ENCODE measurements around the gene MORN3. TPM values are rescaled to one million over a fixed set of nuclear protein-coding genes. Genes with fewer than 3 reads are reported as not detected.

MORN3 gene
- polyA plus RNA-seq, 1 donor from 2014 or later: 3.4 TPM

DNA sequence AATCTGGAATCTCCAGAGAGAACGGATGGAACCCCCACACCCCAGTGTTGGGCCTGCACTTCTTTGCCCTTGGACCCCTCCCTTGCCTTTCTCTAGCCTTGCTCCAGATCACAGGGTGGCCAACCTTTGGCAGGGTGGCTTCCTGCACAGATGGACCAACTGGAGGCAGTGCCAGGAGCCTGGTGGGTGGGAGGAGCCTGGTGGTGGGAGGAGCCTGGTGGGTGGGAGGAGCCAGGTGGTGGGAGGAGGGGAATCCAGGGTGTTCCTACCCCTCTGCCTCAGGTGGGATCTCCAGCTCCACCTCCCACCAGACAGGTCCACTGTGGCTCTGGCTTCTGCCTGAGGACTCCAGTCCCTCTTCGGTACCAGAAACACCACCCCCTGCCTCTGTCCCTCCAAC is 58.1 kb downstream of the MORN3 start:
- Histone ChIP-seq H2AFZ (ENCODE audit: low read depth, low read length) (no peak overlapping the region), H3K27me3 (ENCODE audit: insufficient read depth, low read depth, low read length) (no peaks in the 10 kb centered on the region), H3K4me3 (ENCODE audit: low read length) (no peak overlapping the region), H3K27ac (ENCODE audit: low read length) (no peak overlapping the region), H3F3A (ENCODE audit: insufficient read depth, low read length, poor library complexity, severe bottlenecking) (peaks cover 5% of the 10 kb centered on the region), H3K9ac (ENCODE audit: low read length) (no peak overlapping the region), H3K79me2 (replicated peaks; ENCODE audit: insufficient read depth, low read length) (no peaks in the 10 kb centered on the region), H3K4me2 (ENCODE audit: low read length) (no peak overlapping the region), H3K36me3 (ENCODE audit: insufficient read depth, low read length) (no peaks in the 10 kb centered on the region), H4K20me1 (ENCODE audit: insufficient read depth) (no peaks in the 10 kb centered on the region), H3K9me3 (ENCODE audit: low read length) (no peaks in the 10 kb centered on the region), H3K9me2 (ENCODE audit: insufficient read depth, low read length) (no peaks in the 10 kb centered on the region)
- TF ChIP-seq TAF1 (IDR thresholded peaks at IDR 0.05; ENCODE audit: low read depth): no peak
- TF ChIP-seq, protein P1, sequence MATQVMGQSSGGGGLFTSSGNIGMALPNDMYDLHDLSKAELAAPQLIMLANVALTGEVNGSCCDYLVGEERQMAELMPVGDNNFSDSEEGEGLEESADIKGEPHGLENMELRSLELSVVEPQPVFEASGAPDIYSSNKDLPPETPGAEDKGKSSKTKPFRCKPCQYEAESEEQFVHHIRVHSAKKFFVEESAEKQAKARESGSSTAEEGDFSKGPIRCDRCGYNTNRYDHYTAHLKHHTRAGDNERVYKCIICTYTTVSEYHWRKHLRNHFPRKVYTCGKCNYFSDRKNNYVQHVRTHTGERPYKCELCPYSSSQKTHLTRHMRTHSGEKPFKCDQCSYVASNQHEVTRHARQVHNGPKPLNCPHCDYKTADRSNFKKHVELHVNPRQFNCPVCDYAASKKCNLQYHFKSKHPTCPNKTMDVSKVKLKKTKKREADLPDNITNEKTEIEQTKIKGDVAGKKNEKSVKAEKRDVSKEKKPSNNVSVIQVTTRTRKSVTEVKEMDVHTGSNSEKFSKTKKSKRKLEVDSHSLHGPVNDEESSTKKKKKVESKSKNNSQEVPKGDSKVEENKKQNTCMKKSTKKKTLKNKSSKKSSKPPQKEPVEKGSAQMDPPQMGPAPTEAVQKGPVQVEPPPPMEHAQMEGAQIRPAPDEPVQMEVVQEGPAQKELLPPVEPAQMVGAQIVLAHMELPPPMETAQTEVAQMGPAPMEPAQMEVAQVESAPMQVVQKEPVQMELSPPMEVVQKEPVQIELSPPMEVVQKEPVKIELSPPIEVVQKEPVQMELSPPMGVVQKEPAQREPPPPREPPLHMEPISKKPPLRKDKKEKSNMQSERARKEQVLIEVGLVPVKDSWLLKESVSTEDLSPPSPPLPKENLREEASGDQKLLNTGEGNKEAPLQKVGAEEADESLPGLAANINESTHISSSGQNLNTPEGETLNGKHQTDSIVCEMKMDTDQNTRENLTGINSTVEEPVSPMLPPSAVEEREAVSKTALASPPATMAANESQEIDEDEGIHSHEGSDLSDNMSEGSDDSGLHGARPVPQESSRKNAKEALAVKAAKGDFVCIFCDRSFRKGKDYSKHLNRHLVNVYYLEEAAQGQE (IDR thresholded peaks at IDR 0.05; ENCODE audit: borderline replicate concordance): no peak
- no peak for TF ChIP-seq EZH2 (IDR thresholded peaks at IDR 0.05; ENCODE audit: borderline replicate concordance, insufficient read depth, low read length, poor library complexity, severe bottlenecking)
- no peak for TF ChIP-seq POLR2AphosphoS5 (IDR thresholded peaks at IDR 0.05)
- no peak for TF ChIP-seq SMC3 (conservative IDR thresholded peaks at IDR 0.05; ENCODE audit: poor library complexity)
- TF ChIP-seq, protein P2, sequence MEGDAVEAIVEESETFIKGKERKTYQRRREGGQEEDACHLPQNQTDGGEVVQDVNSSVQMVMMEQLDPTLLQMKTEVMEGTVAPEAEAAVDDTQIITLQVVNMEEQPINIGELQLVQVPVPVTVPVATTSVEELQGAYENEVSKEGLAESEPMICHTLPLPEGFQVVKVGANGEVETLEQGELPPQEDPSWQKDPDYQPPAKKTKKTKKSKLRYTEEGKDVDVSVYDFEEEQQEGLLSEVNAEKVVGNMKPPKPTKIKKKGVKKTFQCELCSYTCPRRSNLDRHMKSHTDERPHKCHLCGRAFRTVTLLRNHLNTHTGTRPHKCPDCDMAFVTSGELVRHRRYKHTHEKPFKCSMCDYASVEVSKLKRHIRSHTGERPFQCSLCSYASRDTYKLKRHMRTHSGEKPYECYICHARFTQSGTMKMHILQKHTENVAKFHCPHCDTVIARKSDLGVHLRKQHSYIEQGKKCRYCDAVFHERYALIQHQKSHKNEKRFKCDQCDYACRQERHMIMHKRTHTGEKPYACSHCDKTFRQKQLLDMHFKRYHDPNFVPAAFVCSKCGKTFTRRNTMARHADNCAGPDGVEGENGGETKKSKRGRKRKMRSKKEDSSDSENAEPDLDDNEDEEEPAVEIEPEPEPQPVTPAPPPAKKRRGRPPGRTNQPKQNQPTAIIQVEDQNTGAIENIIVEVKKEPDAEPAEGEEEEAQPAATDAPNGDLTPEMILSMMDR (IDR thresholded peaks at IDR 0.05; ENCODE audit: poor library complexity, severe bottlenecking): no peak
- TF ChIP-seq EP300 (conservative IDR thresholded peaks at IDR 0.05; ENCODE audit: poor library complexity, severe bottlenecking): no peak
- TF ChIP-seq RAD21 (conservative IDR thresholded peaks at IDR 0.05): no peak
- TF ChIP-seq MXI1 (conservative IDR thresholded peaks at IDR 0.05; ENCODE audit: poor library complexity, severe bottlenecking): no peak

DNA sequence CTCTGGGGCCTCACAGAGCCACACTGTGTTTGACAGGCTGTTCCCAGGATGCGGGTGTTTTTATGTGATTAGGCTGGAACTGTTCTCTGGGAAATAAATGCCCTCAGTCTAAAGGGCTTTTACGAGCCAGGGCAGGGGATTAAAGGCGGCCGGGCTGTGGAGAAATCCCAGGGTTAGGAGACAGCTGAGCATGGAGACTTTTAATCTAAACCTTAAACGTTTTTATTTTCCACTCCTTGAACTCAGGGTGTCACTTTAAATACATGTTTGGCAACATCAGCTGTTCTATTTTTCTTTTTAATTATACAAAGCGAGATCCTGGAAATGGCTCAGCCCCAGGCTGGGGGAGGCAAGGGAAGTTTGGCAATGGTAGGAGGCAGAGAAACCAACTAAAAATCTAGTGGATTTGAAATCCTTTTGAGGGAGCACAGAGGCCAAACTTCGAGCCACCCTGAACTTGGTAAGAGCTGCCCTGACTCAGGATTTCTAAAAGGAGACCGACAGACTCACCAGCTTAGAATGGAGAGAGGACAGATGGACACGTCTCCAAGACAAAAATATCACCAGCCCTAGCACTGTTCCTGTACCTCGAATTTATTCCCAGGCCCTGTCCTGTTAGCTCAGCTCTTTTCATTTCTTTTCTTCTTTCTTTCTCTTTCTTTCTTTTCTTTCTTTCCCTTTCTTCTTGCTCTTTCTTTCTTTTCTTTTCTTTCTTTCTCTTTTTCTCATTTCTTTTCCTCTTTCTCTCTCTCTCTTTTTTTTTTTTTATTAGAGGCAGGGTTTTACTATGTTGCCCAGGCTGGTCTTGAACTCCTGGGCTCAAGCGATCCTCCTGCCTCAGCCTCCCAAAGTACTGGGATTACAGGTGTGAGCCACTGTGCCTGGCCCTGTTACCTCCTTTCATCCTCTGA is 59.0 kb downstream of the MORN3 start:
- no peak overlapping the region for H3K9ac ChIP-seq (ENCODE audit: low read length)
- no peak overlapping the region for H3K27ac ChIP-seq (ENCODE audit: low read length)
- H3K27me3 ChIP-seq (ENCODE audit: insufficient read depth, low read depth, low read length): no peaks in the 10 kb centered on the region
- no peaks in the 10 kb centered on the region for H3K36me3 ChIP-seq (ENCODE audit: insufficient read depth, low read length)
- no peaks in the 10 kb centered on the region for H4K20me1 ChIP-seq (ENCODE audit: insufficient read depth)
- no peaks in the 10 kb centered on the region for H3K79me2 ChIP-seq (replicated peaks; ENCODE audit: insufficient read depth, low read length)
- H3K9me3 ChIP-seq (ENCODE audit: low read length): no peaks in the 10 kb centered on the region
- peaks cover 5% of the 10 kb centered on the region for H3F3A ChIP-seq (ENCODE audit: insufficient read depth, low read length, poor library complexity, severe bottlenecking)
- H3K9me2 ChIP-seq (ENCODE audit: insufficient read depth, low read length): no peaks in the 10 kb centered on the region
- no peak overlapping the region for H2AFZ ChIP-seq (ENCODE audit: low read depth, low read length)
- no peak overlapping the region for H3K4me3 ChIP-seq (ENCODE audit: low read length)
- no peak for TF ChIP-seq SMC3 (conservative IDR thresholded peaks at IDR 0.05; ENCODE audit: poor library complexity)
- TF ChIP-seq RAD21 (conservative IDR thresholded peaks at IDR 0.05): no peak
- no peak for TF ChIP-seq EP300 (conservative IDR thresholded peaks at IDR 0.05; ENCODE audit: poor library complexity, severe bottlenecking)
- TF ChIP-seq POLR2AphosphoS5 (IDR thresholded peaks at IDR 0.05): no peak
- no peak for TF ChIP-seq TAF1 (IDR thresholded peaks at IDR 0.05; ENCODE audit: low read depth)
- no peak for TF ChIP-seq EZH2 (IDR thresholded peaks at IDR 0.05; ENCODE audit: borderline replicate concordance, insufficient read depth, low read length, poor library complexity, severe bottlenecking)
- TF ChIP-seq MXI1 (conservative IDR thresholded peaks at IDR 0.05; ENCODE audit: poor library complexity, severe bottlenecking): no peak
- TF ChIP-seq, protein P1 (IDR thresholded peaks at IDR 0.05; ENCODE audit: borderline replicate concordance): no peak
- TF ChIP-seq, protein P2 (IDR thresholded peaks at IDR 0.05; ENCODE audit: poor library complexity, severe bottlenecking): no peak
- no peak overlapping the region for H3K4me2 ChIP-seq (ENCODE audit: low read length)
